Caco-2 (cell line): ENCODE results near the gene SLC4A7. TPM values are rescaled to one million over a fixed set of nuclear protein-coding genes. Genes with fewer than 3 reads are reported as not detected.
A peak's percentile ranks its signal among the peaks of the same experiment; 100 is the strongest.
"Not testable (repeated sequence)": the region's sequence is repeated elsewhere in the genome, so short reads cannot be mapped to it uniquely, and the experiment has no call there.

Experiments used
- BruUV-seq: library from RNA; stranded (reverse); fragments of 400-500 nt; replicated peaks from 2 replicates; lab custom pipeline; 2021; lab: Mats Ljungman, UMichigan
- CTCF ChIA-PET: fragments of 300-600 bp; sonication (Branson Sonifier 250); formaldehyde crosslinking; loops from one replicate; lab custom pipeline; 2022; ENCODE audit warnings: antibody characterized with exemption; lab: Charles Lee
- POLR2A ChIA-PET: fragments of 300-600 bp; sonication (Branson Sonifier 250); formaldehyde crosslinking; loops from one replicate; lab custom pipeline; 2022; ENCODE audit warnings: antibody characterized with exemption; lab: Charles Lee
- DNase-seq, 2 experiments: peaks; one replicate each; pipeline versions ENCODE4 v3.0.0 to v3.0.0-alpha.2; 2020 to 2022
- H3K27me3 ChIP-seq: replicated peaks from 2 replicates; pipeline ENCODE4 v1.6.0; 2011; ENCODE audit warnings: low read length; ENCODE audit not compliant: control insufficient read depth, insufficient read depth
- H3K36me3 ChIP-seq: 2 replicates; pipeline ENCODE4 v1.5.1; 2011; ENCODE audit warnings: low read length; ENCODE audit not compliant: control insufficient read depth, insufficient read depth
- H3K4me1 ChIP-seq: fragments of 250-450 bp; sonication (Bioruptor Pico); 2 replicates; pipeline ENCODE4 v1.5.1; 2020; ENCODE audit warnings: mild to moderate bottlenecking
- H3K4me3 ChIP-seq: 2 replicates; pipeline ENCODE4 v1.5.1; 2011; ENCODE audit warnings: low read depth, mild to moderate bottlenecking, control low read depth, low read length
- H3K9me3 ChIP-seq: fragments of 250-450 bp; sonication (Bioruptor Pico); 2 replicates; pipeline ENCODE4 v1.5.1; 2020; ENCODE audit warnings: mild to moderate bottlenecking, moderate library complexity
- H3K27ac Mint-ChIP-seq: one replicate; pipeline ENCODE4 v1.8.0; 2022; ENCODE audit warnings: mixed read lengths; ENCODE audit not compliant: unreplicated experiment
- H3K27me3 Mint-ChIP-seq: one replicate; pipeline ENCODE4 v1.8.0; 2022; ENCODE audit warnings: mixed read lengths; ENCODE audit not compliant: insufficient read depth, unreplicated experiment
- H3K36me3 Mint-ChIP-seq: one replicate; pipeline ENCODE4 v1.8.0; 2022; ENCODE audit warnings: mild to moderate bottlenecking, mixed read lengths; ENCODE audit not compliant: insufficient read depth, unreplicated experiment
- H3K4me1 Mint-ChIP-seq: one replicate; pipeline ENCODE4 v1.8.0; 2022; ENCODE audit warnings: low read depth, mixed read lengths; ENCODE audit not compliant: unreplicated experiment
- H3K4me3 Mint-ChIP-seq: one replicate; pipeline ENCODE4 v1.8.0; 2022; ENCODE audit warnings: mild to moderate bottlenecking, moderate library complexity, mixed read lengths; ENCODE audit not compliant: unreplicated experiment
- H3K9me3 Mint-ChIP-seq: one replicate; pipeline ENCODE4 v1.8.0; 2022; ENCODE audit warnings: mixed read lengths; ENCODE audit not compliant: unreplicated experiment
- intact Hi-C: fragments of 100-400 bp; cut with micrococcal nuclease; formaldehyde crosslinking; loops from one replicate; pipeline ENCODE4 v1.10.0; 2022; ENCODE audit not compliant: unreplicated experiment
- total RNA-seq: library from RNA; stranded (reverse); gene quantifications from 2 replicates; pipeline ENCODE4 v1.2.3, GENCODE V29; 2022
- TF ChIP-seq, protein P1 (sequence below), 2 experiments: fragments of 200-600 bp in 1 of 2; IDR thresholded peaks; 1 replicate in 1 of 2; 2 replicates in 1 of 2; pipeline versions ENCODE4 v1.5.1 to v1.8.0; 2011 to 2022; ENCODE audit warnings: antibody characterized with exemption in 1 of 2, control low read depth in 1 of 2, inconsistent platforms in 1 of 2, low read depth in 1 of 2, low read length in 1 of 2, mild to moderate bottlenecking in 1 of 2, moderate library complexity in 1 of 2; ENCODE audit not compliant: insufficient read depth in 1 of 2, severe bottlenecking in 1 of 2, unreplicated experiment in 1 of 2

The SLC4A7 gene
- total RNA-seq, 1 experiment from 2014 or later = 14.9 TPM

DNA sequence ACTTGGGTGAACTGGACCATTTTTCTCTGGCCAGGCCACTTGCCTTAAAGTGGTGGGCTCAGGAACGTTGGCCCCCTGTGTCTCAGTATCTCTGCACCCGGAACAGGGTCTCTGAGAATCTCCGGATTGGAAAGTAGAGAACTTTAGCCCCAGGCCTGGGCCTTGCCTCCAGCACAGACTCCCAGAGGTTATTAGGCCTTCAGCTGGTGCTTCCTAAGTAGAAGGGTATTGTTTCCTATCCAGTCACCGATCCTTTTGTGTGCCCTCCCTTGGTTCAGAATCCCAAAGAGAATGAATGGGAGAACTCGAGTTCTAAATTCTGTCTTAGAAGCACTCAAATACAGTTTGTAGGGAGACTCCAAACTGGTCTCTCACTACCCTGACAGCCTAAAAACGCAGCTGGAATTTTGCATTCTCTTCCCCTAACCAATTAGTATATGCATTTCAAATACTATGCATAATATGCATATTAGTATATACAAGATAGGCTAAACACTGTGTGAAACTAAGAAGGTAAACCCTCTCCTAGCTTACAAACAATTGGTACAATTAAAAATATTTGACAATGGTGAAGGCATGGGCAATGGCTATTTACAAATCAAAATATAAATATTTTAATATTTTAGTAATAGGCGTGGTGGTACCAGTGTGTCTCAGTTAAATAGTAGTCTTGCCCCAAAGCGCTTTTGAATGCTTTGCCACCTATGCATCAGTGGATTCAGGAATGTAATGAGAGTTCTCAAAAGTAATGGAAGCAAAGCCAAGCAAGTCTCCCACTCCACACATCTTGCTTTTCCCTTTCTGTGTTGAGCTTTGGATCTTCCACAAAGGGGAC is 48.5 kb upstream of the SLC4A7 start:
- Mint-ChIP-seq H3K4me3 (no peak overlapping the region), H3K4me1 (peaks cover 21% of the 10 kb centered on the region), H3K27ac (peak overlapping the region; percentile 76), H3K36me3 (peaks cover 7% of the 10 kb centered on the region), H3K9me3 (no peaks in the 10 kb centered on the region), H3K27me3 (no peaks in the 10 kb centered on the region)
- H3K9me3 ChIP-seq = no peaks in the 10 kb centered on the region
- TF ChIP-seq, protein P1, sequence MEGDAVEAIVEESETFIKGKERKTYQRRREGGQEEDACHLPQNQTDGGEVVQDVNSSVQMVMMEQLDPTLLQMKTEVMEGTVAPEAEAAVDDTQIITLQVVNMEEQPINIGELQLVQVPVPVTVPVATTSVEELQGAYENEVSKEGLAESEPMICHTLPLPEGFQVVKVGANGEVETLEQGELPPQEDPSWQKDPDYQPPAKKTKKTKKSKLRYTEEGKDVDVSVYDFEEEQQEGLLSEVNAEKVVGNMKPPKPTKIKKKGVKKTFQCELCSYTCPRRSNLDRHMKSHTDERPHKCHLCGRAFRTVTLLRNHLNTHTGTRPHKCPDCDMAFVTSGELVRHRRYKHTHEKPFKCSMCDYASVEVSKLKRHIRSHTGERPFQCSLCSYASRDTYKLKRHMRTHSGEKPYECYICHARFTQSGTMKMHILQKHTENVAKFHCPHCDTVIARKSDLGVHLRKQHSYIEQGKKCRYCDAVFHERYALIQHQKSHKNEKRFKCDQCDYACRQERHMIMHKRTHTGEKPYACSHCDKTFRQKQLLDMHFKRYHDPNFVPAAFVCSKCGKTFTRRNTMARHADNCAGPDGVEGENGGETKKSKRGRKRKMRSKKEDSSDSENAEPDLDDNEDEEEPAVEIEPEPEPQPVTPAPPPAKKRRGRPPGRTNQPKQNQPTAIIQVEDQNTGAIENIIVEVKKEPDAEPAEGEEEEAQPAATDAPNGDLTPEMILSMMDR (IDR thresholded peaks at IDR 0.05; ENCODE audit: insufficient read depth in 1 of 2, low read depth in 1 of 2, low read length in 1 of 2, severe bottlenecking in 1 of 2, unreplicated experiment in 1 of 2) = no peak
- ChIA-PET POLR2A (no interaction called here), CTCF (interaction anchor here (1.3 kb wide), 1 partner anchor 25 kb away, joined by 3 read pairs; no protein-coding TSS in a partner anchor)
- H3K36me3 ChIP-seq = no peaks in the 10 kb centered on the region
- no peak for DNase-seq
- peaks cover 28% of the 10 kb centered on the region for H3K4me1 ChIP-seq
- intact Hi-C loops = loop anchor here (5.0 kb wide), 1 partner anchor 50 kb away; the partner anchor contains the start of gene SLC4A7
- BruUV-seq = no TSS peak
- H3K4me3 ChIP-seq = no peak overlapping the region
- H3K27me3 ChIP-seq = no peaks in the 10 kb centered on the region

DNA sequence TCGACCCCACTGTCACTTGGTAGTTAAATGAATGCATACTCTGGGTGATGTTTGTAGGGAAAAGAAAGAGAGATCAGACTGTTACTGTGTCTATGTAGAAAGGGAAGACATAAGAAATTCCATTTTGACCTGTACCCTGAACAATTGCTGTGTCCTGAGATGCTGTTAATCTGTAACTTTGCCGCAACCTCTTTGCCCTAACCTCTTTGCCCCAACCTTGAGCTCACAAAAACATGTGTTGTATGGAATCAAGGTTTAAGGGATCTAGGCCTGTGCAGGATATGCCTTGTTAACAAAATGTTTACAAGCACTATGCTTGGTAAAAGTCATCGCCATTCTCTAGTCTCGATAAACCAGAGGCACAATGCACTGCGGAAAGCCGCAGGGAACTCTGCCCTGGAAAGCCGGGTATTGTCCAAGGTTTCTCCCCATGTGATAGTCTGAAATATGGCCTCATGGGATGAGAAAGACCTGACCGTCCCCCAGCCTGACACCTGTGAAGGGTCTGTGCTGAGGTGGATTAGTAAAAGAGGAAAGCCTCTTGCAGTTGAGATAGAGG is 47.1 kb upstream of the SLC4A7 start:
- intact Hi-C loops = loop anchor here (5.0 kb wide), 1 partner anchor 49 kb away; the partner anchor contains the start of gene SLC4A7
- H3K4me3 Mint-ChIP-seq, H3K27me3 Mint-ChIP-seq, H3K4me3 ChIP-seq, H3K36me3 Mint-ChIP-seq, H3K36me3 ChIP-seq, POLR2A ChIA-PET, H3K27me3 ChIP-seq, BruUV-seq, DNase-seq, H3K9me3 Mint-ChIP-seq, H3K9me3 ChIP-seq, CTCF ChIA-PET, H3K27ac Mint-ChIP-seq: not testable (repeated sequence)
- peaks cover 21% of the 10 kb centered on the region for H3K4me1 Mint-ChIP-seq
- H3K4me1 ChIP-seq = peaks cover 28% of the 10 kb centered on the region

DNA sequence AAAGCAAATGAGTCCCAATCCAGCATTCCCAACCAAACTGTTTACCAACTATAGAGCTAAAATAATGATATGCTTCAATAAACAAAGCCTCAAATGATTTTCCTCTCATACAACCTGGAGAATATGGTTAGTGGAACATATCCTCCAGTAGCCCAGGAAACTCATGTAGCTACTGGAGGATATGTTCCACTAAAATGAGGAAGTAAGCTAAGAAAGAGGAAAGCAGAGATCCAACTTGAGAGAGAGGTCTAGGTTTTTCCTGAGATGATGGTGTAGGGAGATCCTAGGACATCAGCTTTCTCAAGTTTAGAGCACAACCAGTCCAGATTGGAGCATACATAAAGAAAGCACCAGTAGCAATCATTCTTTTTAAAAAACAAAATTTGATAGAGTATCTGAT is 44.6 kb upstream of the SLC4A7 start:
- no peaks in the 10 kb centered on the region for H3K27me3 Mint-ChIP-seq
- no peak overlapping the region for H3K4me3 Mint-ChIP-seq
- H3K27ac Mint-ChIP-seq = no peak overlapping the region
- Histone ChIP-seq H3K4me3 (no peak overlapping the region), H3K9me3 (no peaks in the 10 kb centered on the region), H3K4me1 (peaks cover 17% of the 10 kb centered on the region; the same call in 1 of the 2 replicates), H3K36me3 (no peaks in the 10 kb centered on the region), H3K27me3 (no peaks in the 10 kb centered on the region)
- intact Hi-C loops = no loop called here
- POLR2A ChIA-PET = interaction anchor here (0.6 kb wide), 1 partner anchor 984 kb away, joined by 4 read pairs; no protein-coding TSS in a partner anchor
- no peaks in the 10 kb centered on the region for H3K36me3 Mint-ChIP-seq
- no peak for DNase-seq
- peaks cover 15% of the 10 kb centered on the region for H3K4me1 Mint-ChIP-seq
- TF ChIP-seq, protein P1 (IDR thresholded peaks at IDR 0.05; ENCODE audit: insufficient read depth in 1 of 2, low read depth in 1 of 2, low read length in 1 of 2, severe bottlenecking in 1 of 2, unreplicated experiment in 1 of 2) = no peak
- no peaks in the 10 kb centered on the region for H3K9me3 Mint-ChIP-seq
- CTCF ChIA-PET = no interaction called here
- BruUV-seq = no TSS peak
